HG03457 (cell line): ENCODE measurements around the gene TBRG4.

Experiments
- ATAC-seq: cut with Tn5 transposase; IDR thresholded peaks from one replicate; pipeline ENCODE4 v1.9.1; 2021; ENCODE audit warnings: moderate number of reproducible peaks; ENCODE audit not compliant: unreplicated experiment

TBRG4 gene

GRCh38 chr7:45092100-45092930, 19.2 kb downstream of the TBRG4 start:
- ATAC-seq = no peak

GRCh38 chr7:45089341-45089891, 22.1 kb downstream of the TBRG4 start:
- no peak for ATAC-seq

GRCh38 chr7:45088821-45089340, 22.6 kb downstream of the TBRG4 start, which contains the start of gene NACAD:
Gene NACAD, minus strand, starts transcription at chr7:45088969. Its CDS starts 75 bp downstream, at chr7:45088894.
- no peak for ATAC-seq

- no peak for ATAC-seq
Observed at GRCh38 chr7:45088146-45088701, 23.3 kb downstream of the TBRG4 start.

GRCh38 chr7:45087301-45088145, 24.0 kb downstream of the TBRG4 start:
- no peak for ATAC-seq

- no peak for ATAC-seq
Observed at GRCh38 chr7:45086331-45087065, 25.0 kb downstream of the TBRG4 start.

- ATAC-seq = no peak
Observed at GRCh38 chr7:45085619-45086200, 25.8 kb downstream of the TBRG4 start.

GRCh38 chr7:45084901-45085618, 26.4 kb downstream of the TBRG4 start:
- no peak for ATAC-seq

GRCh38 chr7:45084336-45084735, 27.2 kb downstream of the TBRG4 start:
- ATAC-seq = no peak

- ATAC-seq = no peak
Observed at GRCh38 chr7:45082831-45083331, 28.6 kb downstream of the TBRG4 start.

- no peak for ATAC-seq
Observed at GRCh38 chr7:45082031-45082830, 29.3 kb downstream of the TBRG4 start.

GRCh38 chr7:45081670-45081974, 29.9 kb downstream of the TBRG4 start:
- no peak for ATAC-seq

- no peak for ATAC-seq
Observed at GRCh38 chr7:45080958-45081669, 30.4 kb downstream of the TBRG4 start.

- ATAC-seq = no peak
Observed at GRCh38 chr7:45080265-45080957, 31.1 kb downstream of the TBRG4 start.

GRCh38 chr7:45078125-45078681, 33.3 kb downstream of the TBRG4 start:
- no peak for ATAC-seq

GRCh38 chr7:45077579-45077978, 33.9 kb downstream of the TBRG4 start:
- no peak for ATAC-seq

- no peak for ATAC-seq
Observed at GRCh38 chr7:45076946-45077345, 34.6 kb downstream of the TBRG4 start.
